T-helper 2 cell treated with Interferon-gamma antibody and Interleukin-4, amounts not matched to agents 5 μg/mL and 100 μg/mL, for 36 hours (primary cell): ENCODE measurements around the gene PMAIP1.
A peak's percentile ranks its signal among the peaks of the same experiment; 100 is the strongest.
"Not testable (repeated sequence)": the region's sequence is repeated elsewhere in the genome, so short reads cannot be mapped to it uniquely, and the experiment has no call there.

Source experiments
- DNase-seq: peaks from one replicate; pipeline ENCODE4 v3.0.0; 2021; ENCODE audit warnings: low spot score
- H3K27ac Mint-ChIP-seq: one replicate; pipeline ENCODE4 v1.8.0; 2021; ENCODE audit warnings: mild to moderate bottlenecking, mixed read lengths
- H3K27me3 Mint-ChIP-seq: one replicate; pipeline ENCODE4 v1.8.0; 2021; ENCODE audit warnings: low read depth, mixed read lengths
- H3K36me3 Mint-ChIP-seq: one replicate; pipeline ENCODE4 v1.8.0; 2021; ENCODE audit warnings: low read depth, mixed read lengths
- H3K4me1 Mint-ChIP-seq: one replicate; pipeline ENCODE4 v1.8.0; 2021; ENCODE audit warnings: low read depth, mixed read lengths
- H3K4me3 Mint-ChIP-seq: one replicate; pipeline ENCODE4 v1.8.0; 2022; ENCODE audit warnings: mild to moderate bottlenecking, moderate library complexity, mixed read lengths
- H3K9me3 Mint-ChIP-seq: one replicate; pipeline ENCODE4 v1.8.0; 2021; ENCODE audit warnings: mixed read lengths

Gene PMAIP1

GRCh38 chr18:59899298-59900221 is at the start of gene PMAIP1:
TSS of gene PMAIP1 (plus strand) at chr18:59899996. CDS start at chr18:59900178, 182 bp downstream.
- peaks cover 48% of the 10 kb centered on the region for H3K4me1 Mint-ChIP-seq
- peaks cover 34% of the 10 kb centered on the region for H3K36me3 Mint-ChIP-seq
- no peaks in the 10 kb centered on the region for H3K27me3 Mint-ChIP-seq
- H3K9me3 Mint-ChIP-seq: no peaks in the 10 kb centered on the region
- DNase-seq: peak; percentile 89
- peak within 1 kb of the TSS; percentile 98 for H3K27ac Mint-ChIP-seq
- peak within 1 kb of the TSS; percentile 98 for H3K4me3 Mint-ChIP-seq

GRCh38 chr18:59851784-59852399 is 47.9 kb upstream of the PMAIP1 start:
- Mint-ChIP-seq H3K36me3 (no peaks in the 10 kb centered on the region), H3K27ac (no peak overlapping the region), H3K4me1 (peaks cover 11% of the 10 kb centered on the region), H3K27me3 (peaks cover 3% of the 10 kb centered on the region), H3K9me3 (no peaks in the 10 kb centered on the region), H3K4me3 (no peak overlapping the region)
- no peak for DNase-seq

- Mint-ChIP-seq H3K4me3 (no peak overlapping the region), H3K9me3 (no peaks in the 10 kb centered on the region), H3K27ac (no peak overlapping the region), H3K4me1 (peaks cover 5% of the 10 kb centered on the region), H3K36me3 (no peaks in the 10 kb centered on the region), H3K27me3 (peaks cover 3% of the 10 kb centered on the region)
- DNase-seq: no peak
Measured at GRCh38 chr18:59852548-59852947, 47.2 kb upstream of the PMAIP1 start.

- DNase-seq: no peak
- H3K27ac Mint-ChIP-seq: no peak overlapping the region
- H3K36me3 Mint-ChIP-seq: no peaks in the 10 kb centered on the region
- no peak overlapping the region for H3K4me3 Mint-ChIP-seq
- peaks cover 3% of the 10 kb centered on the region for H3K4me1 Mint-ChIP-seq
- H3K9me3 Mint-ChIP-seq: no peaks in the 10 kb centered on the region
- H3K27me3 Mint-ChIP-seq: peaks cover 3% of the 10 kb centered on the region
Measured at GRCh38 chr18:59853380-59853779, 46.4 kb upstream of the PMAIP1 start.

GRCh38 chr18:59853988-59854387 is 45.8 kb upstream of the PMAIP1 start:
- not testable (repeated sequence) for H3K4me3 Mint-ChIP-seq, H3K27ac Mint-ChIP-seq

GRCh38 chr18:59861009-59861408 is 38.8 kb upstream of the PMAIP1 start:
- DNase-seq: no peak
- no peaks in the 10 kb centered on the region for H3K36me3 Mint-ChIP-seq
- H3K4me3 Mint-ChIP-seq: no peak overlapping the region
- H3K27me3 Mint-ChIP-seq: peaks cover 3% of the 10 kb centered on the region
- no peaks in the 10 kb centered on the region for H3K9me3 Mint-ChIP-seq
- no peak overlapping the region for H3K27ac Mint-ChIP-seq
- no peaks in the 10 kb centered on the region for H3K4me1 Mint-ChIP-seq

More at GRCh38 chr18:59853988-59854387, 45.8 kb upstream of the PMAIP1 start:
- not testable (repeated sequence) for H3K36me3 Mint-ChIP-seq, H3K27me3 Mint-ChIP-seq, H3K9me3 Mint-ChIP-seq, H3K4me1 Mint-ChIP-seq, DNase-seq

GRCh38 chr18:59861963-59862819 is 37.6 kb upstream of the PMAIP1 start:
- Mint-ChIP-seq H3K4me1 (no peaks in the 10 kb centered on the region), H3K9me3 (no peaks in the 10 kb centered on the region), H3K27me3 (peaks cover 4% of the 10 kb centered on the region), H3K4me3 (no peak overlapping the region), H3K36me3 (no peaks in the 10 kb centered on the region), H3K27ac (no peak overlapping the region)
- DNase-seq: no peak

GRCh38 chr18:59865241-59865986 is 34.4 kb upstream of the PMAIP1 start:
- Mint-ChIP-seq H3K27ac (no peak overlapping the region), H3K4me1 (no peaks in the 10 kb centered on the region), H3K27me3 (peaks cover 10% of the 10 kb centered on the region), H3K4me3 (no peak overlapping the region), H3K9me3 (no peaks in the 10 kb centered on the region), H3K36me3 (no peaks in the 10 kb centered on the region)
- DNase-seq: no peak

- Mint-ChIP-seq H3K27ac (no peak overlapping the region), H3K4me1 (peaks cover 2% of the 10 kb centered on the region), H3K36me3 (no peaks in the 10 kb centered on the region), H3K27me3 (peaks cover 10% of the 10 kb centered on the region), H3K4me3 (no peak overlapping the region), H3K9me3 (no peaks in the 10 kb centered on the region)
- DNase-seq: no peak
Measured at GRCh38 chr18:59866551-59867269, 33.1 kb upstream of the PMAIP1 start.

GRCh38 chr18:59867337-59868104 is 32.3 kb upstream of the PMAIP1 start:
- H3K4me1 Mint-ChIP-seq: peaks cover 6% of the 10 kb centered on the region
- no peaks in the 10 kb centered on the region for H3K9me3 Mint-ChIP-seq
- H3K36me3 Mint-ChIP-seq: no peaks in the 10 kb centered on the region
- DNase-seq: no peak
- no peak overlapping the region for H3K4me3 Mint-ChIP-seq
- peaks cover 10% of the 10 kb centered on the region for H3K27me3 Mint-ChIP-seq
- H3K27ac Mint-ChIP-seq: no peak overlapping the region

GRCh38 chr18:59870623-59871130 is 29.1 kb upstream of the PMAIP1 start:
- no peak overlapping the region for H3K4me3 Mint-ChIP-seq
- no peak for DNase-seq
- H3K9me3 Mint-ChIP-seq: no peaks in the 10 kb centered on the region
- H3K36me3 Mint-ChIP-seq: no peaks in the 10 kb centered on the region
- H3K27me3 Mint-ChIP-seq: peaks cover 13% of the 10 kb centered on the region
- no peak overlapping the region for H3K27ac Mint-ChIP-seq
- peaks cover 20% of the 10 kb centered on the region for H3K4me1 Mint-ChIP-seq

GRCh38 chr18:59871711-59872362 is 28.0 kb upstream of the PMAIP1 start:
- Mint-ChIP-seq H3K4me3 (no peak overlapping the region), H3K27me3 (peaks cover 11% of the 10 kb centered on the region), H3K4me1 (peaks cover 28% of the 10 kb centered on the region), H3K36me3 (no peaks in the 10 kb centered on the region), H3K9me3 (no peaks in the 10 kb centered on the region), H3K27ac (no peak overlapping the region)
- no peak for DNase-seq
